Mesendoderm (in vitro differentiated cells): Measurements from ENCODE around the gene ELANE.

Source experiments
- DNase-seq: peaks from one replicate; pipeline ENCODE4 v3.0.0; 2013
- H2AK5ac ChIP-seq: 2 replicates; pipeline ENCODE4 v1.6.1; 2013; ENCODE audit warnings: low read length, inconsistent platforms
- H2BK120ac ChIP-seq: 2 replicates; pipeline ENCODE4 v1.6.1; 2013; ENCODE audit warnings: low read depth, mild to moderate bottlenecking, low read length, moderate library complexity, mixed read lengths
- H2BK15ac ChIP-seq: replicated peaks from 2 replicates; pipeline ENCODE4 v1.6.1; 2013; ENCODE audit warnings: low read depth, mild to moderate bottlenecking, moderate library complexity
- H2BK5ac ChIP-seq: 2 replicates; pipeline ENCODE4 v1.6.1; 2013; ENCODE audit warnings: low read length, inconsistent platforms
- H3K18ac ChIP-seq: 2 replicates; pipeline ENCODE4 v1.6.1; 2013; ENCODE audit warnings: mild to moderate bottlenecking, low read length, mixed read lengths
- H3K23ac ChIP-seq: one replicate; pipeline ENCODE4 v1.6.1; 2013; ENCODE audit warnings: low read length
- H3K27ac ChIP-seq: 2 replicates; pipeline ENCODE4 v1.5.1; 2013; ENCODE audit warnings: low read depth, mild to moderate bottlenecking, inconsistent platforms, low read length, moderate library complexity
- H3K27me3 ChIP-seq: 2 replicates; pipeline ENCODE4 v1.6.1; 2013; ENCODE audit warnings: low read length, control low read depth, mild to moderate bottlenecking, inconsistent platforms; ENCODE audit not compliant: insufficient read depth, poor library complexity
- H3K36me3 ChIP-seq: 2 replicates; pipeline ENCODE4 v1.6.1; 2013; ENCODE audit warnings: low read length, inconsistent platforms; ENCODE audit not compliant: control insufficient read depth, insufficient read depth
- H3K4ac ChIP-seq: one replicate; pipeline ENCODE4 v1.6.1; 2013; ENCODE audit warnings: low read depth, mild to moderate bottlenecking, low read length, moderate library complexity
- H3K4me1 ChIP-seq: 2 replicates; pipeline ENCODE4 v1.6.1; 2013; ENCODE audit warnings: low read depth, low read length, inconsistent platforms; ENCODE audit not compliant: control insufficient read depth
- H3K4me2 ChIP-seq: 2 replicates; pipeline ENCODE4 v1.6.1; 2013; ENCODE audit warnings: low read length
- H3K4me3 ChIP-seq: 2 replicates; pipeline ENCODE4 v1.5.1; 2013; ENCODE audit warnings: mild to moderate bottlenecking, low read length
- H3K56ac ChIP-seq: one replicate; pipeline ENCODE4 v1.6.1; 2013; ENCODE audit warnings: low read length
- H3K79me1 ChIP-seq: 2 replicates; pipeline ENCODE4 v1.6.1; 2013; ENCODE audit warnings: low read length, inconsistent platforms
- H3K79me2 ChIP-seq: 2 replicates; pipeline ENCODE4 v1.6.1; 2013; ENCODE audit warnings: mild to moderate bottlenecking, low read length; ENCODE audit not compliant: control insufficient read depth, insufficient read depth
- H3K9ac ChIP-seq: 2 replicates; pipeline ENCODE4 v1.6.1; 2013; ENCODE audit warnings: low read length, inconsistent platforms
- H4K5ac ChIP-seq: one replicate; pipeline ENCODE4 v1.6.1; 2013; ENCODE audit warnings: low read length
- H4K8ac ChIP-seq: one replicate; pipeline ENCODE4 v1.6.1; 2013; ENCODE audit warnings: low read depth, mild to moderate bottlenecking, control low read depth, low read length, moderate library complexity
- WGBS: extraction: QIAGEN DNeasy Blood & Tissue Kit; methylation state at CpG from one replicate; pipeline ENCODE4 v1.1.7; 2013; ENCODE audit warnings: low lambda C conversion rate, missing lambda C conversion rate; ENCODE audit not compliant: insufficient coverage; ENCODE audit errors: extremely low coverage; 5-methylcytosine and 5-hydroxymethylcytosine counted together

ELANE gene

GRCh38 chr19:813219-814151, 38.6 kb upstream of the ELANE start:
- H3K9ac ChIP-seq = no peak overlapping the region
- H3K27ac ChIP-seq = no peak overlapping the region
- H4K5ac ChIP-seq = no peak overlapping the region
- H3K56ac ChIP-seq = no peak overlapping the region
- H3K4me2 ChIP-seq = no peak overlapping the region
- H3K4me1 ChIP-seq = no peaks in the 10 kb centered on the region
- no CpG with 5 or more reads among the region's 87 CpGs for WGBS
- no peak overlapping the region for H3K4me3 ChIP-seq
- no peak overlapping the region for H2AK5ac ChIP-seq
- H4K8ac ChIP-seq = no peak overlapping the region
- no peak overlapping the region for H3K23ac ChIP-seq
- no peak overlapping the region for H2BK5ac ChIP-seq
- no peak overlapping the region for H3K18ac ChIP-seq
- no peaks in the 10 kb centered on the region for H3K27me3 ChIP-seq
- no peaks in the 10 kb centered on the region for H3K79me1 ChIP-seq
- no peak for DNase-seq
- no peak overlapping the region for H2BK120ac ChIP-seq
- peaks cover 15% of the 10 kb centered on the region for H3K36me3 ChIP-seq
- H2BK15ac ChIP-seq = no peak overlapping the region
- no peak overlapping the region for H3K4ac ChIP-seq
- H3K79me2 ChIP-seq = no peaks in the 10 kb centered on the region

GRCh38 chr19:814152-815078, 37.7 kb upstream of the ELANE start:
- no peak for DNase-seq
- WGBS = no CpG with 5 or more reads among the region's 49 CpGs
- H3K27ac ChIP-seq = no peak overlapping the region

GRCh38 chr19:815079-815774, 36.9 kb upstream of the ELANE start:
- Histone ChIP-seq H4K8ac (no peak overlapping the region), H3K36me3 (peaks cover 10% of the 10 kb centered on the region), H3K79me2 (no peaks in the 10 kb centered on the region), H3K18ac (no peak overlapping the region), H3K56ac (no peak overlapping the region), H3K4me1 (no peaks in the 10 kb centered on the region), H2BK15ac (no peak overlapping the region), H4K5ac (no peak overlapping the region), H3K23ac (no peak overlapping the region), H2BK120ac (no peak overlapping the region), H3K4me2 (no peak overlapping the region), H2BK5ac (no peak overlapping the region), H2AK5ac (no peak overlapping the region), H3K27ac (no peak overlapping the region), H3K27me3 (no peaks in the 10 kb centered on the region), H3K9ac (no peak overlapping the region), H3K79me1 (no peaks in the 10 kb centered on the region), H3K4me3 (no peak overlapping the region), H3K4ac (no peak overlapping the region)
- no peak for DNase-seq
- WGBS = no CpG with 5 or more reads among the region's 47 CpGs

More at GRCh38 chr19:814152-815078, 37.7 kb upstream of the ELANE start:
- Histone ChIP-seq H3K23ac (no peak overlapping the region), H3K18ac (no peak overlapping the region), H4K8ac (no peak overlapping the region), H3K79me1 (no peaks in the 10 kb centered on the region), H2BK15ac (no peak overlapping the region), H3K4me3 (no peak overlapping the region), H3K4me1 (no peaks in the 10 kb centered on the region), H3K27me3 (no peaks in the 10 kb centered on the region), H2BK120ac (no peak overlapping the region), H2BK5ac (no peak overlapping the region), H3K4me2 (no peak overlapping the region), H3K4ac (no peak overlapping the region), H2AK5ac (no peak overlapping the region), H3K79me2 (no peaks in the 10 kb centered on the region), H3K36me3 (peaks cover 12% of the 10 kb centered on the region), H3K9ac (no peak overlapping the region), H3K56ac (no peak overlapping the region), H4K5ac (no peak overlapping the region)

GRCh38 chr19:815775-816499, 36.2 kb upstream of the ELANE start:
- DNase-seq = no peak
- Histone ChIP-seq H3K18ac (no peak overlapping the region), H3K4ac (no peak overlapping the region), H3K27me3 (no peaks in the 10 kb centered on the region), H3K79me2 (no peaks in the 10 kb centered on the region), H3K4me1 (no peaks in the 10 kb centered on the region), H4K8ac (no peak overlapping the region), H3K79me1 (no peaks in the 10 kb centered on the region), H3K23ac (no peak overlapping the region), H2BK15ac (no peak overlapping the region), H3K4me3 (no peak overlapping the region), H4K5ac (no peak overlapping the region), H2AK5ac (no peak overlapping the region), H3K36me3 (peaks cover 8% of the 10 kb centered on the region), H3K56ac (no peak overlapping the region), H2BK120ac (no peak overlapping the region), H3K9ac (no peak overlapping the region), H3K27ac (no peak overlapping the region), H2BK5ac (no peak overlapping the region), H3K4me2 (no peak overlapping the region)
- WGBS = 100% methylated on average over 1 of the region's 13 CpGs

- DNase-seq = no peak
- Histone ChIP-seq H3K56ac (no peak overlapping the region), H3K18ac (no peak overlapping the region), H4K8ac (no peak overlapping the region), H3K4me1 (no peaks in the 10 kb centered on the region), H3K4me2 (no peak overlapping the region), H3K79me1 (no peaks in the 10 kb centered on the region), H3K27me3 (no peaks in the 10 kb centered on the region), H3K9ac (no peak overlapping the region), H2AK5ac (no peak overlapping the region), H4K5ac (no peak overlapping the region), H3K79me2 (no peaks in the 10 kb centered on the region), H2BK120ac (no peak overlapping the region), H2BK15ac (no peak overlapping the region), H3K4ac (no peak overlapping the region), H3K36me3 (peaks cover 8% of the 10 kb centered on the region), H3K4me3 (no peak overlapping the region), H3K27ac (no peak overlapping the region), H2BK5ac (no peak overlapping the region), H3K23ac (no peak overlapping the region)
- 100% methylated on average over 2 of the region's 2 CpGs for WGBS
Observed at GRCh38 chr19:816500-816857, 35.6 kb upstream of the ELANE start.
